Tibial nerve (tissue), 4 donors: ENCODE results near the gene SCYL3.

ENCODE experiments used
- EP300 ChIP-seq, 2 donors: sonication (generic); formaldehyde crosslinking; IDR thresholded peaks; one replicate each; pipeline ENCODE4 v1.6.1; 2017; ENCODE audit warnings: antibody characterized with exemption in 2 of 2, mild to moderate bottlenecking in 1 of 2
- POLR2A ChIP-seq, 2 donors: fragments of 450-650 bp; IDR thresholded peaks; one replicate each; pipeline ENCODE4 v1.6.1; 2017; ENCODE audit warnings: antibody characterized with exemption in 2 of 2, mild to moderate bottlenecking in 2 of 2, moderate library complexity in 2 of 2
- TF ChIP-seq, protein P1 (sequence below), 5 experiments: fragments of 200-600 bp in 3 of 5; fragments of 450-650 bp in 2 of 5; sonication (generic) in 3 of 5; IDR thresholded peaks; one replicate each; pipeline ENCODE4 v1.5.1; 2016 to 2019; ENCODE audit warnings: antibody characterized with exemption in 5 of 5, mild to moderate bottlenecking in 3 of 5, moderate library complexity in 2 of 5

DNA sequence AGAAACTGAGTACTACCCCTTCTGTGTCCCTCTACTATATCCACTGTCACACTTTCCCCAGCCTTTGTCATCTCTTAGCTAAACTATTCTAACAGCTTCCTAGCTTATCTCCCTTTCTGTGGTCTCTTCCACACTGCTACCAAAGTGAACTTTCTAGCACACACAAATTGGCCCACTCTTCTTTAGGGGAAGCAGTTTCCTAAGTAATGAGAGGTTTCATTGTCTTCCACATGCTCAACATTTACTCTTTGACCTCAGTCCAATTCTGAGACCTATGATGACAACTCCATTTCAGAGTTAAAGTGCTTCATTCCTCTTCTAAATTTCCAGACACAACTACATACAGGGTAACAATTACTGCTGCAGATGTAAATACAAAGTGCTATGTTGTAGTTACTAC lies 32.9 kb downstream of the SCYL3 start:
- TF ChIP-seq, protein P1, sequence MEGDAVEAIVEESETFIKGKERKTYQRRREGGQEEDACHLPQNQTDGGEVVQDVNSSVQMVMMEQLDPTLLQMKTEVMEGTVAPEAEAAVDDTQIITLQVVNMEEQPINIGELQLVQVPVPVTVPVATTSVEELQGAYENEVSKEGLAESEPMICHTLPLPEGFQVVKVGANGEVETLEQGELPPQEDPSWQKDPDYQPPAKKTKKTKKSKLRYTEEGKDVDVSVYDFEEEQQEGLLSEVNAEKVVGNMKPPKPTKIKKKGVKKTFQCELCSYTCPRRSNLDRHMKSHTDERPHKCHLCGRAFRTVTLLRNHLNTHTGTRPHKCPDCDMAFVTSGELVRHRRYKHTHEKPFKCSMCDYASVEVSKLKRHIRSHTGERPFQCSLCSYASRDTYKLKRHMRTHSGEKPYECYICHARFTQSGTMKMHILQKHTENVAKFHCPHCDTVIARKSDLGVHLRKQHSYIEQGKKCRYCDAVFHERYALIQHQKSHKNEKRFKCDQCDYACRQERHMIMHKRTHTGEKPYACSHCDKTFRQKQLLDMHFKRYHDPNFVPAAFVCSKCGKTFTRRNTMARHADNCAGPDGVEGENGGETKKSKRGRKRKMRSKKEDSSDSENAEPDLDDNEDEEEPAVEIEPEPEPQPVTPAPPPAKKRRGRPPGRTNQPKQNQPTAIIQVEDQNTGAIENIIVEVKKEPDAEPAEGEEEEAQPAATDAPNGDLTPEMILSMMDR (IDR thresholded peaks at IDR 0.05), result no peak
- no peak for TF ChIP-seq POLR2A (IDR thresholded peaks at IDR 0.05)
- no peak for TF ChIP-seq EP300 (IDR thresholded peaks at IDR 0.05)
